B cell (primary cell): ENCODE measurements around the gene FAM237A.

Source experiments
- CTCF ChIP-seq: fragments of 200-600 bp; IDR thresholded peaks from one replicate; pipeline ENCODE4 v1.8.0; 2022; ENCODE audit warnings: antibody characterized with exemption, mild to moderate bottlenecking
- EZH2 ChIP-seq: IDR thresholded peaks from 2 replicates; pipeline ENCODE4 v1.6.1; 2012; ENCODE audit warnings: borderline replicate concordance, low read depth, mild to moderate bottlenecking, moderate library complexity, low read length; ENCODE audit not compliant: insufficient read depth, poor library complexity, severe bottlenecking

GRCh38 chr2:206619011-206619410 lies 23.3 kb upstream of the FAM237A start:
- no peak for TF ChIP-seq CTCF
- TF ChIP-seq EZH2, result no peak
